ENCODE data around the gene CHRNA10.

The CHRNA10 gene

GRCh38 chr11:3616721-3617460 is 54.3 kb downstream of the CHRNA10 start:
- Histone ChIP-seq H3K9me3 (ENCODE audit: insufficient read depth, low read length) (0 out of 2 replicates have a peak, but pooled peaks cover 5% of the 10 kb centered on the region), H3K4me1 (ENCODE audit: insufficient read depth, insufficient read length) (peaks cover 13% of the 10 kb centered on the region), H3K27me3 (ENCODE audit: insufficient read depth, insufficient read length) (no peaks in the 10 kb centered on the region), H3K9ac (ENCODE audit: insufficient read length, low read depth) (no peak overlapping the region), H3K36me3 (ENCODE audit: insufficient read depth, insufficient read length, low read length) (no peaks in the 10 kb centered on the region), H3K4me3 (ENCODE audit: insufficient read length, low read depth) (no peak overlapping the region)
- TF ChIP-seq ZNF274 (IDR thresholded peaks at IDR 0.05; ENCODE audit: low read depth, low read length): no peak
- TF ChIP-seq YY1 (IDR thresholded peaks at IDR 0.05; ENCODE audit: insufficient read depth, insufficient read length): no peak
- no peak for TF ChIP-seq SUZ12 (IDR thresholded peaks at IDR 0.05; ENCODE audit: extremely low read depth, insufficient read depth, insufficient read length)
- DNase-seq (ENCODE audit: low read depth, low spot score): no peak

GRCh38 chr11:3615998-3616397 is 55.2 kb downstream of the CHRNA10 start:
- no peak for DNase-seq (ENCODE audit: low read depth, low spot score)
- Histone ChIP-seq H3K36me3 (ENCODE audit: insufficient read depth, insufficient read length, low read length) (no peaks in the 10 kb centered on the region), H3K9me3 (ENCODE audit: insufficient read depth, low read length) (0 out of 2 replicates have a peak, but pooled peaks cover 7% of the 10 kb centered on the region), H3K4me1 (ENCODE audit: insufficient read depth, insufficient read length) (peaks cover 13% of the 10 kb centered on the region), H3K9ac (ENCODE audit: insufficient read length, low read depth) (no peak overlapping the region), H3K27me3 (ENCODE audit: insufficient read depth, insufficient read length) (no peaks in the 10 kb centered on the region), H3K4me3 (ENCODE audit: insufficient read length, low read depth) (no peak overlapping the region)
- no peak for TF ChIP-seq SUZ12 (IDR thresholded peaks at IDR 0.05; ENCODE audit: extremely low read depth, insufficient read depth, insufficient read length)

Data from NT2/D1 (cell line).